Measurements from ENCODE around the gene SEC14L5.

- TF ChIP-seq CTCF (IDR thresholded peaks at IDR 0.05; ENCODE audit: low read depth, low read length, poor library complexity, severe bottlenecking) (no peak), EZH2phosphoT487 (IDR thresholded peaks at IDR 0.05; ENCODE audit: borderline replicate concordance, low read length) (no peak)
Observed at GRCh38 chr16:5001571-5001970, 43.4 kb downstream of the SEC14L5 start.

Data from DOHH2 (cell line).